HepG2 (cell line): ENCODE data around the gene RPS6KB1. TPM values are rescaled to one million over a fixed set of nuclear protein-coding genes. Genes with fewer than 3 reads are reported as not detected.

Experiments
- ARID4A ChIP-seq: sonication (generic); formaldehyde crosslinking; IDR thresholded peaks from 2 replicates; pipeline ENCODE4 v1.5.0; 2020; ENCODE audit warnings: mild to moderate bottlenecking, missing genetic modification reagents, borderline replicate concordance
- ARNT2 ChIP-seq: sonication (generic); formaldehyde crosslinking; IDR thresholded peaks from 2 replicates; pipeline ENCODE4 v1.8.0; 2022; ENCODE audit warnings: mild to moderate bottlenecking, low read depth, missing genetic modification reagents, moderate library complexity
- CBFB ChIP-seq: sonication (generic); formaldehyde crosslinking; IDR thresholded peaks from 2 replicates; pipeline ENCODE4 v1.4.0; 2020; ENCODE audit warnings: missing genetic modification reagents
- FOSL2 ChIP-seq: sonication (generic); formaldehyde crosslinking; IDR thresholded peaks from 2 replicates; pipeline ENCODE4 v1.4.0; 2020; ENCODE audit warnings: missing genetic modification reagents
- KAT7 ChIP-seq: IDR thresholded peaks from 2 replicates; pipeline ENCODE4 v1.6.1; 2018; ENCODE audit warnings: borderline replicate concordance, missing compliant biosample characterization
- POLR2A ChIP-seq, 2 experiments: IDR thresholded peaks; 2 replicates each; pipeline ENCODE4 v1.6.1; 2011; ENCODE audit warnings: low read depth in 2 of 2, low read length in 2 of 2, mild to moderate bottlenecking in 1 of 2, moderate library complexity in 1 of 2; ENCODE audit not compliant: insufficient read depth in 1 of 2
- RARA ChIP-seq: IDR thresholded peaks from 2 replicates; pipeline ENCODE4 v1.6.1; 2016; ENCODE audit warnings: missing genetic modification reagents, missing compliant biosample characterization
- REPIN1 ChIP-seq: sonication (generic); formaldehyde crosslinking; IDR thresholded peaks from 2 replicates; pipeline ENCODE4 v1.8.0; 2022; ENCODE audit warnings: missing genetic modification reagents, low read depth, mild to moderate bottlenecking, borderline replicate concordance
- RXRB ChIP-seq: IDR thresholded peaks from 2 replicates; pipeline ENCODE4 v1.6.1; 2016; ENCODE audit warnings: borderline replicate concordance, missing genetic modification reagents, missing compliant biosample characterization
- TCF12 ChIP-seq, 2 experiments: fragments of 450-650 bp in 1 of 2; sonication (generic) in 1 of 2; formaldehyde crosslinking in 1 of 2; IDR thresholded peaks; 2 replicates each; pipeline versions ENCODE4 v1.6.1 to v1.8.0; 2017 to 2022; ENCODE audit warnings: antibody characterized with exemption in 1 of 2, mild to moderate bottlenecking in 1 of 2, missing genetic modification reagents in 1 of 2, moderate library complexity in 1 of 2
- TFAP4 ChIP-seq: sonication (generic); IDR thresholded peaks from 2 replicates; pipeline ENCODE4 v1.6.1; 2016; ENCODE audit warnings: low read depth, borderline replicate concordance
- UBTF ChIP-seq: sonication (generic); formaldehyde crosslinking; IDR thresholded peaks from 2 replicates; pipeline ENCODE4 v1.4.0; 2020; ENCODE audit warnings: mild to moderate bottlenecking, missing genetic modification reagents
- USF2 ChIP-seq, 2 experiments: sonication (generic) in 1 of 2; formaldehyde crosslinking in 1 of 2; IDR thresholded peaks; 2 replicates each; pipeline versions ENCODE4 v1.5.1 to v1.6.1; 2011 to 2020; ENCODE audit warnings: borderline replicate concordance in 1 of 2, low read depth in 1 of 2, low read length in 1 of 2, mild to moderate bottlenecking in 1 of 2, missing genetic modification reagents in 1 of 2, moderate library complexity in 1 of 2
- ZKSCAN8 ChIP-seq: IDR thresholded peaks from 2 replicates; pipeline ENCODE4 v1.6.1; 2016; ENCODE audit warnings: borderline replicate concordance, missing genetic modification reagents, missing compliant biosample characterization
- ZNF577 ChIP-seq: sonication (generic); formaldehyde crosslinking; IDR thresholded peaks from 2 replicates; pipeline ENCODE4 v1.4.0; 2020; ENCODE audit warnings: mild to moderate bottlenecking, low read depth, missing genetic modification reagents, borderline replicate concordance
- ZNF644 ChIP-seq: IDR thresholded peaks from 2 replicates; pipeline ENCODE4 v1.6.1; 2016; ENCODE audit warnings: low read depth
- polyA plus RNA-seq, 8 experiments: library from polyadenylated mRNA; depleted of rRNA in 3 of 8; stranded (reverse) in 7 of 8; unstranded in 1 of 8; fragments of >200 nt; fragmentation: Illumina TruSeq in 4 of 8; extraction: Trizol in 4 of 8; gene quantifications; 2 replicates each; pipeline versions ENCODE4 v1.2.1 to v1.2.3, GENCODE V29; 2011 to 2016; ENCODE audit warnings: low read depth in 4 of 8, missing spikeins in 1 of 8, mixed read lengths in 1 of 8; ENCODE audit not compliant: insufficient read depth in 1 of 8
- total RNA-seq, 5 experiments: library from RNA; depleted of rRNA; stranded (reverse); fragments of >200 nt; fragmentation: Illumina TruSeq; extraction: Trizol; gene quantifications; 2 replicates each; pipeline ENCODE4 v1.2.3, GENCODE V29; 2016; ENCODE audit warnings: low read depth in 1 of 5

RPS6KB1 gene
- total and polyA plus RNA-seq, 2 of the 13 experiments (the other 11 are each of a cell fraction or from before 2014, with no cell fraction given) = 16.5 to 42.2 TPM

GRCh38 chr17:59848778-59849177 lies 44.1 kb upstream of the RPS6KB1 start (continued):
- TF ChIP-seq ARNT2 (CRISPR knock-in tag) (0 out of 2 replicates have a peak, but pooled peaks have one; percentile 31), ZNF644 (peak; percentile 64; the same call in 1 of the 2 replicates), FOSL2 (CRISPR knock-in tag) (peak; percentile 73), ZKSCAN8 (CRISPR knock-in tag) (no peak), UBTF (CRISPR knock-in tag) (peak; percentile 50; the same call in 1 of the 2 replicates), TCF12 (IDR thresholded peaks at IDR 0.05) (no peak), TCF12 (CRISPR knock-in tag; IDR thresholded peaks at IDR 0.05) (no peak), CBFB (CRISPR knock-in tag) (0 out of 2 replicates have a peak, but pooled peaks have one; percentile 27), ZNF577 (no peak), RARA (CRISPR knock-in tag) (peak; percentile 47; the same call in 1 of the 2 replicates), REPIN1 (CRISPR knock-in tag) (peak; percentile 53; the same call in 1 of the 2 replicates), KAT7 (0 out of 2 replicates have a peak, but pooled peaks have one; percentile 56), USF2 (IDR thresholded peaks at IDR 0.05; ENCODE audit: low read depth, low read length) (no peak), USF2 (CRISPR knock-in tag; IDR thresholded peaks at IDR 0.05; ENCODE audit: borderline replicate concordance) (no peak), RXRB (CRISPR knock-in tag) (peak; percentile 20; the same call in 1 of the 2 replicates), POLR2A (IDR thresholded peaks at IDR 0.05; ENCODE audit: insufficient read depth in 1 of 2, low read depth in 2 of 2, low read length in 2 of 2) (no peak), TFAP4 (peak; percentile 99), ARID4A (peak; percentile 42; the same call in 1 of the 2 replicates)
